Right cardiac atrium (tissue), 5 donors: Measurements from ENCODE around the gene AGAP1. TPM values are rescaled to one million over a fixed set of nuclear protein-coding genes. Genes with fewer than 3 reads are reported as not detected.

ENCODE experiments used
- ATAC-seq, 2 donors: fragments of 200-7000 bp; cut with Tn5 transposase; one replicate each; pipeline versions ENCODE4 v1.8.0 to v1.9.1; 2020; ENCODE audit warnings: moderate library complexity in 2 of 2, mild to moderate bottlenecking in 1 of 2
- DNase-seq, 3 donors: peaks; one replicate each; pipeline ENCODE4 v3.0.0-alpha.2; 2020
- H3K27ac ChIP-seq: one replicate; pipeline ENCODE4 v1.5.1; 2013; ENCODE audit warnings: mild to moderate bottlenecking, low read length, control low read depth, moderate library complexity
- H3K27me3 ChIP-seq: one replicate; pipeline ENCODE4 v1.6.1; 2013; ENCODE audit not compliant: control insufficient read depth, insufficient read depth
- H3K4me1 ChIP-seq: one replicate; pipeline ENCODE4 v1.6.1; 2013; ENCODE audit warnings: low read length; ENCODE audit not compliant: control insufficient read depth, insufficient read depth
- H3K4me3 ChIP-seq: one replicate; pipeline ENCODE4 v1.5.1; 2013; ENCODE audit warnings: low read length, control low read depth
- H3K9me3 ChIP-seq: one replicate; pipeline ENCODE4 v1.6.1; 2013; ENCODE audit warnings: low read length; ENCODE audit not compliant: control insufficient read depth
- WGBS: extraction: QIAGEN DNeasy Blood & Tissue Kit; methylation state at CpG from one replicate; pipeline ENCODE4 v1.1.7; 2013; 5-methylcytosine and 5-hydroxymethylcytosine counted together
- intact Hi-C, 4 donors: fragments of 100-400 bp; cut with DNase I; formaldehyde crosslinking; loops; one replicate each; pipeline versions ENCODE4 v1.11.0 to v1.14.0; 2022 to 2023
- polyA plus RNA-seq: library from polyadenylated mRNA; stranded (reverse); fragments of 200-250 nt; gene quantifications from one replicate; pipeline ENCODE4 v1.2.3, GENCODE V29; 2013
- total RNA-seq, 4 donors: library from RNA; stranded (reverse); fragmentation: NEBNext Ultra II Directional; extraction: Animal tissue kit (Norgen Biotek cat#: 25700); gene quantifications; one replicate each; pipeline ENCODE4 v1.2.1, GENCODE V29; 2021
- donor health status: healthy with polysubstance abuse.
- donor health status: DM: no; HTN: yes; CAD: no.
- donor health status: DM: no; HTN: no; CAD: no.
- donor health status: DM: no; HTN: yes; CAD: no; lungs with severe emphysema.
- donor health status: DM: yes; HTN: yes; CAD: no.

AGAP1 gene
- total and polyA plus RNA-seq, 5 donors: 10.5 to 25.3 (median 22.6) TPM

- Histone ChIP-seq H3K4me3 (no peak overlapping the region), H3K27ac (no peak overlapping the region), H3K9me3 (no peaks in the 10 kb centered on the region), H3K4me1 (no peaks in the 10 kb centered on the region), H3K27me3 (no peaks in the 10 kb centered on the region)
- intact Hi-C loops: loop anchor here in 1 of 4 donors (10.0 kb wide), 1 partner anchor 105 kb away; no protein-coding TSS in a partner anchor
- 88% methylated on average over 2 of the region's 2 CpGs for WGBS
- DNase-seq: no peak
- ATAC-seq: no peak
Measured at GRCh38 chr2:235489897-235490296, 3.9 kb upstream of the AGAP1 start.

GRCh38 chr2:235492850-235493344 is 946 bp upstream of the AGAP1 start:
- DNase-seq: peak; percentile 41 to 74 (median 72)
- H3K4me3 ChIP-seq: peak overlapping the region; percentile 96

GRCh38 chr2:235493402-235493774 is 455 bp upstream of the AGAP1 start:
- Histone ChIP-seq H3K27me3 (no peaks in the 10 kb centered on the region), H3K27ac (peak overlapping the region; percentile 40), H3K9me3 (no peaks in the 10 kb centered on the region), H3K4me3 (peak overlapping the region; percentile 96), H3K4me1 (peaks cover 7% of the 10 kb centered on the region)
- 3% methylated on average over 33 of the region's 33 CpGs for WGBS
- ATAC-seq (peak; percentile 36 to 49), DNase-seq (no peak)
- intact Hi-C loops: loop anchor here in 1 of 4 donors (10.0 kb wide), 1 partner anchor 101 kb away; no protein-coding TSS in a partner anchor

More at GRCh38 chr2:235492850-235493344, 946 bp upstream of the AGAP1 start:
- Histone ChIP-seq H3K27me3 (no peaks in the 10 kb centered on the region), H3K9me3 (no peaks in the 10 kb centered on the region), H3K4me1 (peaks cover 7% of the 10 kb centered on the region), H3K27ac (no peak overlapping the region)
- ATAC-seq: peak in 1 of 2 donors; percentile 24
- intact Hi-C loops: loop anchor here in 1 of 4 donors (10.0 kb wide), 1 partner anchor 102 kb away; no protein-coding TSS in a partner anchor
- 14% methylated on average over 27 of the region's 27 CpGs for WGBS

DNA sequence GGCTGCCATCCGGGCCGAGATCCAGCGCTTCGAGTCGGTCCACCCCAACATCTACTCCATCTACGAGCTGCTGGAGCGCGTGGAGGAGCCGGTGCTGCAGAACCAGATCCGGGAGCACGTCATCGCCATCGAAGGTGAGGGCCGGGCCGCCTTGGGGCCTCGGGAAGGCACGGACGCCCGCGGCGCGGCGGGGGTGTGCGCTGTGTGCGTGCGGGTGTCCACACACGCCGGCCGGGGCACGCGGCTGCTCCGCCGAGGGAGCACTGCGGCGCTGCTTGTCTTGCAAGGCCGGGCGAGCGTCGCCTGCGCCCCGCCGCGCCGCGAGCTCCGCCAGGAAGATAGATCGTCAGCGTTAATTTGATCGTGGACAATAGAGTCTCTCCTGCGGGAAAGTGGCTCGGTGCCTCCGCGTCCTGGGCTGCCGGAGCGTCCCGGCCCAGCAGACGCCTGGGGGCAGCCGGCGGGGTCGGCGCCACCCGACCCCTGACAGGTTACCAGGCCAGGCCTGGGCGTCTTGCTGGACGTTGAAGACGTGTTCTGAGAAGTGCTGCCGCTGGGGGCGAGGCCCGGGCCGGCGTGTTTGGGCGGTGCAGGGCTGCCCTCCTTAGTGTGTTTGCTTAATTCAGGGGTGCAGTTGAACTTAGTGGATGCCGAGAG is 1.0 kb downstream of the AGAP1 start:
- H3K27ac ChIP-seq: no peak overlapping the region
- WGBS: under 1% methylated on average over 72 of the region's 72 CpGs
- DNase-seq (peak; percentile 48 to 80 (median 78)), ATAC-seq (peak; percentile 16 to 28)
- H3K27me3 ChIP-seq: no peaks in the 10 kb centered on the region
- H3K4me3 ChIP-seq: peak overlapping the region; percentile 96
- peaks cover 7% of the 10 kb centered on the region for H3K4me1 ChIP-seq
- intact Hi-C loops: loop anchor here in 1 of 4 donors (10.0 kb wide), 1 partner anchor 100 kb away; no protein-coding TSS in a partner anchor
- no peaks in the 10 kb centered on the region for H3K9me3 ChIP-seq

- no peak overlapping the region for H3K27ac ChIP-seq
- intact Hi-C loops: loop anchor here in 1 of 4 donors (10.0 kb wide), 1 partner anchor 99 kb away; no protein-coding TSS in a partner anchor
Measured at GRCh38 chr2:235495373-235496238, 1.8 kb downstream of the AGAP1 start.

GRCh38 chr2:235496239-235496621 is 2.4 kb downstream of the AGAP1 start:
- 84% methylated on average over 8 of the region's 8 CpGs for WGBS
- intact Hi-C loops: loop anchor here in 1 of 4 donors (10.0 kb wide), 1 partner anchor 99 kb away; no protein-coding TSS in a partner anchor
- Histone ChIP-seq H3K27ac (no peak overlapping the region), H3K4me1 (peaks cover 11% of the 10 kb centered on the region), H3K9me3 (no peaks in the 10 kb centered on the region), H3K27me3 (no peaks in the 10 kb centered on the region), H3K4me3 (no peak overlapping the region)
- ATAC-seq (no peak), DNase-seq (no peak)

More at GRCh38 chr2:235495373-235496238, 1.8 kb downstream of the AGAP1 start:
- H3K9me3 ChIP-seq: no peaks in the 10 kb centered on the region
- WGBS: 36% methylated on average over 18 of the region's 18 CpGs
- peaks cover 7% of the 10 kb centered on the region for H3K4me1 ChIP-seq
- H3K4me3 ChIP-seq: peak overlapping the region; percentile 96
- no peak for DNase-seq
- H3K27me3 ChIP-seq: no peaks in the 10 kb centered on the region
- peak in 1 of 2 donors; percentile 5 for ATAC-seq

GRCh38 chr2:235497096-235497495 is 3.3 kb downstream of the AGAP1 start:
- H3K27me3 ChIP-seq: no peaks in the 10 kb centered on the region
- H3K4me3 ChIP-seq: no peak overlapping the region
- ATAC-seq (no peak), DNase-seq (no peak)
- H3K9me3 ChIP-seq: no peaks in the 10 kb centered on the region
- intact Hi-C loops: loop anchor here in 1 of 4 donors (10.0 kb wide), 1 partner anchor 98 kb away; no protein-coding TSS in a partner anchor
- H3K27ac ChIP-seq: no peak overlapping the region
- WGBS: 83% methylated on average over 3 of the region's 3 CpGs
- peaks cover 14% of the 10 kb centered on the region for H3K4me1 ChIP-seq

DNA sequence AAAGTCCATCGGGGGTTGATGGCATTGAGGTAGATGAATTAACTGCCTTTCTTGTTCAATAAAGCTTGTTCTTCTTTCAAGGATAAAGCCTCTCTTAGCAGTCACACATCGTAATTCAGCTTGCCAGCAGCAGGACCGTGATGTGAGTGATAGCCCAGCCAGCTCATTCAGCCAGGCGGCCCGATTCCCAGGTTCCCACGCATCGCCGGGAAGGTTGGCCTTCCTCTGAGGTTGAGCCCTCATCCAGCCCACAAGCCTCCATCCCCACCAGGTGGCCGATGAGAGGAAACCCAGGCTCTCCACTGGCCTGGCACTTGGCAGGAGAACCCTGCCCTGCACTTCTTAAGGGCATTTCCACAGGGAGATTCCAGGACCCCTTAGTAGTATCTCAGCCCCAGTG is 4.7 kb downstream of the AGAP1 start:
- DNase-seq: no peak
- intact Hi-C loops: loop anchor here in 1 of 4 donors (10.0 kb wide), 1 partner anchor 96 kb away; no protein-coding TSS in a partner anchor
- Histone ChIP-seq H3K4me1 (peaks cover 23% of the 10 kb centered on the region), H3K4me3 (no peak overlapping the region), H3K27me3 (no peaks in the 10 kb centered on the region), H3K9me3 (no peaks in the 10 kb centered on the region), H3K27ac (no peak overlapping the region)
- WGBS: 77% methylated on average over 9 of the region's 9 CpGs
- no peak for ATAC-seq

DNA sequence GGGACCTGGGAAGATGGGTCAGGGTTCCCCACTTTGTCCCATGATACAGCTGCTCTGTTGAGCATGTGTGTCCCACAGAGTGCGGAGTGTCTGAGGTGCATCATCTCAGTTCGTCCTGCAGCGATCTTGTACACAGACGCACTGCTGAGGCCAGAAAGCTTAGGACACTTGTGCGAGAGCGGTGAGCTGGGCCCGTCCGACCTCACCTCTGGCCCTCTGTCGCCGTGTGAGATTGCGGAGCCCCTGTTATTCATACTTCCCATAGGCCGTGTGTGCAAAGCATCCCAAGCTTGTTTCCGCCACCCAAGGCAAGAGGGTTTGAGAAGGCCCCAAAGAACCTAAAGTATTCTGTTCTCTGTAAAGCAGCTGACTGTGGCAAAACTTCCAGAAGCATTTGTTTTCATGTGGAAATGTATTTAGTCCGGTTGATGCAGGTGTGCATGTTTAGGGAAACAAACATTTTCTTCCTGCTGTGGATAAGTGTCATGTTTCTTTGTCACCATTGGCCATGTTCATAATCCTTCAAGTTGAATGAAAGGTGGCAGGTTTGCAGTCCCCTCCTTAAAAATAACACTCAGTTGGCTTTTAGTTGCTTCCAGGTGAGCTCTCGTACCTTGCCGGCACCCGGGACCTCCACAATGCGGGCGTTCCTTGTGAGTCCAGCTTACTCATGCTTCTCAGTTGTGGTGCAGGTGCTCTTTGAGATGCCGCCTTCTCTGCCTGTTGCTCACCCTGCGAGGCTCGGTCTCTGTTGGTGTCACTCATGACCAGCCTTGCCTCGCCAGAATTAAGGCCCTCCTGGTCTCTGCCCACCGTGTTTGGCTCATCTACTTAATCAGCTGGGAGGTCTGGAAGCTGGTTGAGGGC is 5.3 kb downstream of the AGAP1 start:
- Histone ChIP-seq H3K27ac (no peak overlapping the region), H3K4me3 (no peak overlapping the region), H3K9me3 (no peaks in the 10 kb centered on the region), H3K4me1 (peaks cover 23% of the 10 kb centered on the region), H3K27me3 (no peaks in the 10 kb centered on the region)
- WGBS: 94% methylated on average over 24 of the region's 24 CpGs
- DNase-seq (no peak), ATAC-seq (no peak)
- intact Hi-C loops: loop anchor here in 1 of 4 donors (10.0 kb wide), 1 partner anchor 96 kb away; no protein-coding TSS in a partner anchor
